NCI-H2107 treated with DMSO at 0.1 percent for 48 hours (cell line): ENCODE results near the gene TRIM29.
A peak's percentile ranks its signal among the peaks of the same experiment; 100 is the strongest.
"Not testable (repeated sequence)": the region's sequence is repeated elsewhere in the genome, so short reads cannot be mapped to it uniquely, and the experiment has no call there.

ENCODE experiments used
- DNase-seq: peaks from one replicate; lab custom pipeline; 2025; ENCODE audit not compliant: unreplicated experiment; lab: John Stamatoyannopoulos, UW

The TRIM29 gene

DNA sequence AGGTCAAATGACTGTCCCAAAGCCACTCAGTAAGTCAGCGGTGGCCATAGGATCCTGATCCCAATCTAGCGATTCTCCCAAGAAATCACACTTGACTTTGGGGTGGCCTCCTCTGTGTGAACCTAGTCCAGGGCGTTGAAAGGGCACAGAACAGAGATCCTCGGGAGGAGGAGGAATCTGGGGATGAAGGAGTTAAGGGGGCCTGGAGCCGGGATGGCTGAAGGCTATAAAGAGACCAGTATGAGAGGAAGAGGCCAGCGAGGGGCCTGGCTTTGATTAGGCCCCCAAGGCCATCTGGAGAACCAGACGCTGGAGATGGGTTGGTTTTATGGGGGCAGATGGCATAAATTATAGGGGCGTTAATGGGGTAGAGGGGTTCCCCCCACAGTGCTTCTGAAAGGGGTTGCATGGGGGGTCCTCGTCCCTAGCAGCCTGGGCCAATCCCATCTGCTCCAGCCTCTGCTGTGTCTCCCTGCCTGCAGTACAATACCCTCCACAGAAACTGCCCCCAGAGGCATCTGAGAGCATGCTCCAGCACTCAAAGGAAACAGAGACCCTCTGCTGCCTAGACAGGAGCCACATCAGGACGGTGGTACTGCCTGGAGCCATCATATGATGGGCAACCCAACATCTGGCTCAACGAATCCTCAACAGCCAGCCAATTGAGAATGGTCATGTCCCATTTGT is 35.2 kb upstream of the TRIM29 start:
- DNase-seq, result no peak

GRCh38 chr11:120172054-120172911 is 34.4 kb upstream of the TRIM29 start:
- peak; percentile 54 for DNase-seq

DNA sequence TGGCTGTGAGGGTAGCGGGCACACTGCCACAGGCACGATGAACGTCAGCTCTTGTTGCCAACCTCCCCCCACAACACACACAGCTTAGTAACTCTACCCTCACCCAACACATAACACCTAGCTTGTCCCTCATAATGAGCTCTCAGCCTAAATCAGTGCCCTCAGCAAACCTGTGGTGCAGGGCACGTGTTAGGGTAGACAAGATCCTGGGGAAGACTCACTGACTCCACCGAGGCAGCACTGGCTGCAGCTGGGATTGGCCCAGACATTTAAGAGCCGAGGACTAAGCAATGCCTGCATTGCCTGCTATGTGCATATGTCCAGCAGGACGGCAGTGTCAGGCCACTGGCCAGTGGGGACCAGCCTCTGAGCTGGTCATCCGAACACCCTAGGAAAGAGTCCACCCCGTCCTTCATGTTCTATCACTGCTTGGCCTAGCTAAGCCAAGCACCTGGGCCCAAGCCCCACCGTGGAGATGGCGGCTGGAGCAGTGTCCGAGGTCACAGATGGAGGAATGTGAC is 32.9 kb upstream of the TRIM29 start:
- DNase-seq, result no peak

- no peak for DNase-seq
Measured at GRCh38 chr11:120169981-120170698, 32.2 kb upstream of the TRIM29 start.

DNA sequence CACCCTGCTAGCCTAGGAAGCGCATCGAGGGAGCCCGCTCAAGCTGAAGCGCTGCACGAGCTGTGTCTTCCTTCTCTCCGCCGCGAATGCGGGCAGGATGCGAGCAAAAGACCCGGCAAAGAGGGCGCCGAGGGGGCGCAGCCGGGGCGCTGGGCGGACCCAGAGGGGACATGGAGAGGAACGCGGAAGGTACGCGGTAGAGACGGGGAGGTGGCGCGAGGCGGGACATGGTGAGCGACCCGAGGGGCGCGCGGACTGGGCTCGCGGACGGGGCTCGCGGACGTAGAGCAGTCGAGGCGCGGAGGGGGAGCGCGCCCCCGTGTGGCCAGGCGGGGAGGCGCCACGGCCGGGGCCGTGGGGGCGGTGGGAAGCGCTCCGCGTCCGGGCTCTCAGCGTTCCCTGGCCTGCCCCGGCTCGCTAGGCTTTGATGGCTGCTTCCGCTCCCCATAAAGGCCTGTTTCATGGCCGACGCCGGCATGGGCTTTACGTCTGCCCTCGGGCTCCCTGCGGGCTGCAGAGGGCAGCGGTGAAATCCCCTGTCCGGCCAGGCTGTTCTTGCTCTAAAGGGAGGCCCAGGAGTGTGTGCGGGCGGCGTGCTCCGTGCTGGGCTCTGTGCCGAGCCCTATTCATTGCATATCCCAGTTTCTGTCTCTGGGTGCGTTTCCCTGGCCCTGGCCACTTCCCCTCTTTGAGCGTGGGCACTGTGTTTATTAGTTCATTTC is 31.2 kb upstream of the TRIM29 start:
- DNase-seq, result peak; percentile 7

DNA sequence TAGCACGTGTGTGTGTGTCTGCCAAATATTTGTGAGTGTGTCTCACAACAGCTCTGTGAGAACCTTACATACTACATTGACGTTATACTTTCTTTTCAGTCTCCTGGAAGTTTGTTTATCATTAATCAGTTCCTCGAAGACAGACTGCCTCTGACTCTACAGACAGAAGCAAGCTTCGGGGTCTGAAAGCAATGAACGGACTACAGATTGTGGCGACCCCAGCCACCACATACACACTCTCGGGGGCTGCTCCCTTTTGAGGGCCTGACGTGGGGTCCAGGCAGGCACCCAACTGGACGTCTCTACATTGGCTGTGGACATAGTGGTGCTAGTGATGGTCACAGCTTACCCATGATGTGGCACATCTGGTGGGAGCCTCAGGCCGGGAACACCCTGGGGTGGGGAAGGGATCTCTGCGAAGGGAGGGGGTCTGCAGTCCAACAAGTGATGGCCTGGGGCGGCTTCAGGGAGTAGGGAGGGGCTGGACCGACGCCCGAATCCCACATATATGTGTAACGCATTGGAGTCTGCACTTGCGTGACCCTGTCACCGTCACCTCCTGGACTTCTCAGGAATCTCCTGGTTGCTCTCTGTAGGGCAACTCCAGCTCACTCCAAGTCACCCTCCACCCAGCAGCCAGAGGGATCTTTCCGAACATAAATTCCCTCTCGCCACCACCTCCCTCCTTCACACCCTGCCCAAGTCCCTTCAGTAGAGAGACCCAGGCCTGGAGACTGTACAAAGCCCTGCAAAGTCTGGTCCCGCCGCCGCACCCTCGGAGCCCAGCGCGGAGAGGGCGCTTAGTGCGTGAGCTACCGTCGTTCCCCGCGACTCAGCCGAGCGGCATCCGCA is 30.4 kb upstream of the TRIM29 start:
- DNase-seq, result no peak

DNA sequence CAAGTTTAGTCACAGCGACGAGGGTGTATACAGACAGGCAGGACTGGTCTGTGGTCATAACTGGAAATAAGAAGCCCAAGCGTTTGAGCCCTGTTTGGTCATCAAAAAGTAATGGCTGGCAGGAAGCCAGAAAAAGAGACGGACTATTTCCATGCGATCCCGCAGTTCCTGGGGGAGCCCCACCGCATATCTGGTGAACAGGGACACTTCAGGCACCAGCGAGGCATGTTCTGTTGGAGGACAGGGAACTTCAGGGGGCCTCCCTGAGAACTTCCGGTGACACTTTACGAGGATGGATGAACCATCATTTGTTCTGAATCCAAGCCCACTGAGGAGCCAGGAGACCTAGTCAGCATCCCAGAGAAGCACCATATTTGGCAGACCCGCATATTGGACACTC is 29.7 kb upstream of the TRIM29 start:
- no peak for DNase-seq

DNA sequence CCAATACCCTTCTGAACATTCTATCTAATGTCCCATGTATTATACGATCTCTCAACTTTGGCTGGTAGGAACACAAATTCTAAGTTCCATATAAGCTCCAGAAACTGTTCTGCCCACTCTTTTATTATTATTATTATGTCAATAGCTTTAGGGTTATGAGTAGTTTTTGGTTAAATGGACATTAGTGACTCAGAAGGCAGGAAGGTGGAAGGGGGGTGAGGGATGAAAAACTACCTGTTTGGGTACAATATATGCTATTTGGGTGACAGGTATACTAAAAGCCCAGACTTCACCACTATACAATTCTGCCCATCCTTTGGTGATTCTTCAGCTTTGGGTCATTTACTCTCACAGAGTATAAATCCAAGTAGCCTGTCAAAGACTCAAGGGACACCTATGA is 22.5 kb upstream of the TRIM29 start:
- no peak for DNase-seq

- DNase-seq, result no peak
Measured at GRCh38 chr11:120153221-120153620, 15.3 kb upstream of the TRIM29 start.

- no peak for DNase-seq
Measured at GRCh38 chr11:120151536-120151935, 13.6 kb upstream of the TRIM29 start.

GRCh38 chr11:120149246-120149645 is 11.3 kb upstream of the TRIM29 start:
- DNase-seq, result no peak

DNA sequence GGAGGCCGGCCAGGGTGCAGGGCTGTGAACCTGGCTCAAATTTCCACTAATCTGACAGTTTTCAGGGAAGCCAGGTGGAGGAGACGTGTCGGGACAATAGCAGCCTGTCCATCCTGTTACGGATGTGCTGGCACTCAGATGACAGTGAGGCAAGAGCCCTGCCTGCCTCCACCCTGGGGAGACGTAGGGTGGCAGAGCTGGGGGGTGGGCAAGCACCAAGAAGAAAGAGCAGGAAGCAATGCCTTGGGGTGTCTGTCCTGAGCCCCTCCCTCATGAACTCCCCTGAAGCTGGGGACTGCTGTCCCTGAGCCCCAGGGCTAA is 10.0 kb upstream of the TRIM29 start:
- no peak for DNase-seq

GRCh38 chr11:120147094-120147949 is 9.4 kb upstream of the TRIM29 start:
- no peak for DNase-seq

GRCh38 chr11:120146413-120147093 is 8.6 kb upstream of the TRIM29 start:
- DNase-seq, result no peak

GRCh38 chr11:120144501-120144900 is 6.6 kb upstream of the TRIM29 start:
- DNase-seq, result no peak

DNA sequence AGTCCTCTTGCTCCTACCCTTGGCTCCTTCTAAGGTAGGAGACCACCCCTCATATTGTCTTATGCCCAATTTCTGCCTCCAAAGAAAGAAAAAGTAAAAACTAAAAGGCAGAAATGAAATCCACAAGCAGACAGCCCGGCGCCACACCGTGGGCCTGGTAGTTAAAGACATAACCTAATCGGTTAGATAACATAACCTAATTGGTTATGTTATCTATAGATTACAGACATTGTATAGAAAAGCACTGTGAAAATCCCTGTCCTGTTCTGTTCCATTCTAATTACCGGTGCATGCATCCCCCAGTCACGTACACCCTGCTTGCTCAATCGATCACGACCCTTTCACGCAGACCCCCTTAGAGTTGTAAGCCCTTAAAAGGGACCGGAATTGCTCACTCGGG is 5.6 kb upstream of the TRIM29 start:
- DNase-seq, result not testable (repeated sequence)

GRCh38 chr11:120142441-120143100 is 4.7 kb upstream of the TRIM29 start:
- no peak for DNase-seq

GRCh38 chr11:120141768-120142423 is 4.0 kb upstream of the TRIM29 start:
- DNase-seq, result no peak
